ENCODE results near the gene ENAM. TPM values are rescaled to one million over a fixed set of nuclear protein-coding genes. Genes with fewer than 3 reads are reported as not detected.
"Not testable (repeated sequence)": the region's sequence is repeated elsewhere in the genome, so short reads cannot be mapped to it uniquely, and the experiment has no call there.

ENAM gene
- total RNA-seq, 6 experiments from 2014 or later = 0.02 to 0.14 (median 0.10) TPM; not detected in 1

DNA sequence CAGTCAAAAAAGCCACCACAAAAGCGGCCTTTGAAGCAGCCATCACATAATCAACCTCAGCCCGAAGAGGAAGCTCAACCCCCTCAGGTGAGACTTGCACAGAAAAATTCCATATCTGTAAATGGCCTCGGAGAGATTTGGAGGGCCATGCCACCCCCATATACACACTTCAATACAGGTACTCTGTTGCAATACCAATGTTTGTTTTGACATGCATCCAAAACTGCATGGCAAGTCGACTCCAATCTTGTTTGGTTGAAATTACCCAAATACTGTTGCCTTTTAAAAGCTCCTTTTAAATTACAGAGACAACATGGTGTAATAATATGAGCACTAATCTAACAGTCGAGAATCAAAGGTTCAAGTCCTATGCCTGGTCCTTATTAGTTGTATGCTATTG is 5.9 kb downstream of the ENAM start:
- no peak for DNase-seq
- peaks cover 34% of the 10 kb centered on the region for H3K4me1 Mint-ChIP-seq (ENCODE audit: low read depth)
- H3K36me3 Mint-ChIP-seq (ENCODE audit: low read depth) = no peaks in the 10 kb centered on the region
- TF ChIP-seq, protein P1, sequence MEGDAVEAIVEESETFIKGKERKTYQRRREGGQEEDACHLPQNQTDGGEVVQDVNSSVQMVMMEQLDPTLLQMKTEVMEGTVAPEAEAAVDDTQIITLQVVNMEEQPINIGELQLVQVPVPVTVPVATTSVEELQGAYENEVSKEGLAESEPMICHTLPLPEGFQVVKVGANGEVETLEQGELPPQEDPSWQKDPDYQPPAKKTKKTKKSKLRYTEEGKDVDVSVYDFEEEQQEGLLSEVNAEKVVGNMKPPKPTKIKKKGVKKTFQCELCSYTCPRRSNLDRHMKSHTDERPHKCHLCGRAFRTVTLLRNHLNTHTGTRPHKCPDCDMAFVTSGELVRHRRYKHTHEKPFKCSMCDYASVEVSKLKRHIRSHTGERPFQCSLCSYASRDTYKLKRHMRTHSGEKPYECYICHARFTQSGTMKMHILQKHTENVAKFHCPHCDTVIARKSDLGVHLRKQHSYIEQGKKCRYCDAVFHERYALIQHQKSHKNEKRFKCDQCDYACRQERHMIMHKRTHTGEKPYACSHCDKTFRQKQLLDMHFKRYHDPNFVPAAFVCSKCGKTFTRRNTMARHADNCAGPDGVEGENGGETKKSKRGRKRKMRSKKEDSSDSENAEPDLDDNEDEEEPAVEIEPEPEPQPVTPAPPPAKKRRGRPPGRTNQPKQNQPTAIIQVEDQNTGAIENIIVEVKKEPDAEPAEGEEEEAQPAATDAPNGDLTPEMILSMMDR (IDR thresholded peaks at IDR 0.05) = no peak
- H3K4me3 Mint-ChIP-seq = no peak overlapping the region
- H3K27ac Mint-ChIP-seq = no peak overlapping the region
- no peaks in the 10 kb centered on the region for H3K27me3 Mint-ChIP-seq (ENCODE audit: insufficient read depth)
- no peaks in the 10 kb centered on the region for H3K9me3 Mint-ChIP-seq

DNA sequence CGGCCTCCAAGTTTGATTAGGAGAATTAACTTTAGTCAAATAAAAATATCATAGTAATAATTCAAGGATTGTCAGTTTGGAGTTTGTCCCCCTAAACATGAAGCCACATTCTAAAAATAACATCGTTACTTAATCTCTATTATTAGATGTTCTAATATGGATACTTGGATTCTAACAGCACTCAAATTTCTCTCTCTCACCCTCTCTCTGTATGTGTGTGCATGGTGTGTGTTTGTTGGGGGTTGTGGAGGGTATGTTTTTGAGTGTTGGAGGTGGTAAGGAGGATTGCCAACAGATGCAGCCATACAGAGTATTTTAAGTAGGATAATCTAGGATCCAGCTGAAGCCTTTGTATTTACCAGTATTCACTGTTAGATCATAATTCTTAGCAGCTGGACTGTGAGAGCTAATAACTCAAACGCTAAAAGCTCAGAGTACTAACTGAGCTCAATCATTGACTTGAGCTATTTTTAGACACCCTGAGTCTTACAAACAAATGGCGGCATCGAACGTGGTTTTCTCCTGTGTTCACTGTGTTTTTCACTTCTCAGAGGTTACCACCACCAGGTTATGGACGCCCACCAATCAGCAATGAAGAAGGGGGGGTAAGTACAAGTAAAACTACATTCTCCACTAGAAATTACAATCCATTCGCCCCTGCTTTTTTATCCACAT is 8.8 kb downstream of the ENAM start:
- TF ChIP-seq, protein P1 (IDR thresholded peaks at IDR 0.05) = no peak
- no peak overlapping the region for H3K4me3 Mint-ChIP-seq
- H3K4me1 Mint-ChIP-seq (ENCODE audit: low read depth) = peaks cover 10% of the 10 kb centered on the region
- no peaks in the 10 kb centered on the region for H3K27me3 Mint-ChIP-seq (ENCODE audit: insufficient read depth)
- no peak overlapping the region for H3K27ac Mint-ChIP-seq
- no peaks in the 10 kb centered on the region for H3K36me3 Mint-ChIP-seq (ENCODE audit: low read depth)
- DNase-seq = no peak
- H3K9me3 Mint-ChIP-seq = no peaks in the 10 kb centered on the region

DNA sequence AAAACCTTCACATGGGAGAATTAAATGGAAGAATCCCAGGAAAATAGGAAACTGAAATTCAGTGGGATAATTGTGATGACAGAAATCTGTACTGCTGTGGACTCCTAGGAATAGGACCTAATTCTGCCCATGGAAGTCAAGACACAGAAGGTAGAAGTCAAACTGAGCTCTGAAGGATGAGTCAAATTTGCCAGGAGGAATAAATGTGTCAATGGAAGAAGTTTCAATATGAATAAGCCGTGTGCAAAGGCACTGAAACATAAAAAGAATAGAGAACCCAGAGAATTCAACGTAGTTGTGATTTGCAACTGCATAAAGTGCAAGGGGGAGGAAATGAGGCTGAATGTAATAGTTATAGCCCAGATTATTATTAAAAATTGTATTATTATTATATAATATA is 11.6 kb downstream of the ENAM start:
- no peak overlapping the region for H3K4me3 Mint-ChIP-seq
- DNase-seq = no peak
- no peaks in the 10 kb centered on the region; the same call in 1 of the 2 replicates for H3K27me3 Mint-ChIP-seq (ENCODE audit: insufficient read depth)
- H3K27ac Mint-ChIP-seq = no peak overlapping the region
- no peaks in the 10 kb centered on the region for H3K9me3 Mint-ChIP-seq
- H3K4me1 Mint-ChIP-seq (ENCODE audit: low read depth) = peaks cover 5% of the 10 kb centered on the region; the same call in 1 of the 2 replicates
- TF ChIP-seq, protein P1 (IDR thresholded peaks at IDR 0.05) = no peak
- H3K36me3 Mint-ChIP-seq (ENCODE audit: low read depth) = no peaks in the 10 kb centered on the region

DNA sequence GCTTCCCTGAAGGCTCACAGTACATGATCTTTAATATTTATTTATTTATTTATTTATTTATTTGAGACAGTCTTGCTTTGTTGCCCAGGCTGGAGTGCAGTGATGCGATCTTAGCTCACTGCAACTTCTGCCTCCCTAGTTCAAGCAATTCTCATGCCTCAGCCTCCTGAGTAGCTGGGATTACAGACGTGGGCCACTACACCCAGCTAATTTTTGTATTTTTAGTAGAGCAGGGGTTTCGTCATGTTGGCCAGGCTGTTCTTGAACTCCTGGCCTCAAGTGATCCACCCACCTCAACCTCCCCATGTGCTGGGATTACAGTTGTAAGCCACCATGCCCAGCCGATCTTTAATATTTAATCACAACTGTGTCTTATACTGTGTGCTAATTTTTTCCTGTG is 22.2 kb downstream of the ENAM start:
- not testable (repeated sequence) for H3K27me3 Mint-ChIP-seq (ENCODE audit: insufficient read depth)

DNA sequence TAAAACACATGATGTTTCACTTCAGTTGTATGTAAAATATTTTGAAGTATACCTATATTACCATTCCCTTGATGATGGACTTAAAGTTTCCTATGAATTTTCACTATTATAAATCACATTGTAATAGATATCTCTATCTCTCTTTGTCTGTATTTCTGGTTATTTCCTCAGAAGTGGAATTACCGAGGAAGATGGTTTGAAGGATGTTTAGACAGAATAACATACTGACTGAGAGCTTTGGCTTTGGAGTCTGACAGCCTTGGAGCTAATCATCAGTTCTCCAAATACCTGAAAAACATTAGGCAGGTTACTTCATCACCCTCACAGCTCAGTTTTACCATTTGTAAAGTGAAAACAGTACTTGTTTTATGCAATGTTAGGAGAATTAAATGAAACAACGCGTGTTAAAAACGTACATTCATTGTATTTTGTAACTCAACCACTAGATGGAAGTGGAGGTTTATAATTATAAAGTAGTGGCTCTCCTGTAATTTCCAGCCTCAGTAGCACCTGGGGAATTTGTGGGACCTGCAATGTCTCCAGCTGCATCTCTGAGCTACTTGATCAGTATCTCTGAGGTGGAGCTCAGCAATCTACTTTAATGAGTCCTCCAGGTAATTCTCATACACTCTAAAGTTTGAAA is 23.4 kb downstream of the ENAM start:
- Mint-ChIP-seq H3K9me3 (no peaks in the 10 kb centered on the region), H3K4me1 (ENCODE audit: low read depth) (peaks cover 31% of the 10 kb centered on the region), H3K27ac (no peak overlapping the region; the same call in 1 of the 2 replicates), H3K36me3 (ENCODE audit: low read depth) (no peaks in the 10 kb centered on the region), H3K27me3 (ENCODE audit: insufficient read depth) (no peaks in the 10 kb centered on the region; the same call in 1 of the 2 replicates), H3K4me3 (peak overlapping the region; percentile 66; the same call in 1 of the 2 replicates)
- TF ChIP-seq, protein P1 (IDR thresholded peaks at IDR 0.05) = peak; percentile 82
- DNase-seq = peak; percentile 43

More for the DNA sequence above, 22.2 kb downstream of the ENAM start:
- not testable (repeated sequence) for H3K27ac Mint-ChIP-seq; H3K36me3 Mint-ChIP-seq (ENCODE audit: low read depth); H3K9me3 Mint-ChIP-seq; H3K4me3 Mint-ChIP-seq; DNase-seq
- peaks cover 31% of the 10 kb centered on the region for H3K4me1 Mint-ChIP-seq (ENCODE audit: low read depth)

DNA sequence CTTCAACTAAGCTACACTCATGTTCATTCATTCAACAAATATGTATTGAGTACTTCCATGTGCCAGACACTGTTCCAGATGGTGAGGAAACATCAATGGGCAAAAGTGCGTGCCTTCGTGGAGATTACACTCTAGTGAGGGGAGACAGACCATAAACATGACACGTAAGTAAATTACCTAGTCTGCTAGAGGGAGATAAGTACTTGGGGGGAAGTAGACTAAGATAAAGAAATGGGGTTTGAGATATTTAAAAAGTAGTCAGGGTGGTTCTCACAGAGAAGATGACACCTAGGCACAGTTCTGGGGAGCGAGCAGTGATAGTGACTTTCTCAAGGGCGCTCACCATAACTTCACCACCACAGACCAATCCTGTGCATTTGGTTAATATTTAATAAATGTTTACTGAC is 26.1 kb downstream of the ENAM start:
- Mint-ChIP-seq H3K9me3 (no peaks in the 10 kb centered on the region), H3K36me3 (ENCODE audit: low read depth) (no peaks in the 10 kb centered on the region), H3K4me3 (no peak overlapping the region), H3K27me3 (ENCODE audit: insufficient read depth) (no peaks in the 10 kb centered on the region; the same call in 1 of the 2 replicates), H3K27ac (no peak overlapping the region), H3K4me1 (ENCODE audit: low read depth) (peaks cover 21% of the 10 kb centered on the region)
- TF ChIP-seq, protein P1 (IDR thresholded peaks at IDR 0.05) = no peak
- DNase-seq = no peak
